Stimulated activated CD8-positive, alpha-beta memory T cell treated with anti-CD3 and anti-CD28 coated beads, Interleukin-4, amount 100 ng/mL, for 48 hours (primary cell): ENCODE data around the gene IFNA2.
A peak's percentile ranks its signal among the peaks of the same experiment; 100 is the strongest.
"Not testable (repeated sequence)": the region's sequence is repeated elsewhere in the genome, so short reads cannot be mapped to it uniquely, and the experiment has no call there.

Experiments used
- DNase-seq: peaks from one replicate; pipeline ENCODE4 v3.0.0-alpha.2; 2020

Gene IFNA2

GRCh38 chr9:21381448-21382339, 3.5 kb downstream of the IFNA2 start:
- no peak for DNase-seq

- not testable (repeated sequence) for DNase-seq
Measured at GRCh38 chr9:21371467-21371866, 13.7 kb downstream of the IFNA2 start.

GRCh38 chr9:21367957-21368356, 17.2 kb downstream of the IFNA2 start, which contains the start of gene IFNA13:
TSS of gene IFNA13 (minus strand) at chr9:21368057. CDS start at chr9:21368010, 47 bp downstream.
- no peak for DNase-seq

GRCh38 chr9:21367169-21367568, 18.0 kb downstream of the IFNA2 start:
- DNase-seq = not testable (repeated sequence)

- no peak for DNase-seq
Measured at GRCh38 chr9:21362287-21362686, 22.9 kb downstream of the IFNA2 start.

- no peak for DNase-seq
Measured at GRCh38 chr9:21357479-21358460, 27.4 kb downstream of the IFNA2 start.

GRCh38 chr9:21350787-21351186, 34.4 kb downstream of the IFNA2 start, which contains the start of gene IFNA6:
TSS of gene IFNA6 (minus strand) at chr9:21350887. CDS start at chr9:21350887, 0 bp downstream.
- DNase-seq = no peak

GRCh38 chr9:21348430-21348970, 36.7 kb downstream of the IFNA2 start:
- DNase-seq = no peak

- no peak for DNase-seq
Measured at GRCh38 chr9:21340735-21341134, 44.5 kb downstream of the IFNA2 start.

- DNase-seq = no peak
Measured at GRCh38 chr9:21336457-21336856, 48.7 kb downstream of the IFNA2 start.

GRCh38 chr9:21334701-21335632, 50.2 kb downstream of the IFNA2 start, which contains the start of gene KLHL9:
TSS of gene KLHL9 (minus strand) at chr9:21335404. CDS start at chr9:21334859, 545 bp downstream.
- DNase-seq = peak; percentile 90
